Fibroblast of villous mesenchyme (primary cell): ENCODE data around the gene POFUT2. TPM values are rescaled to one million over a fixed set of nuclear protein-coding genes. Genes with fewer than 3 reads are reported as not detected.
"Not testable (repeated sequence)": the region's sequence is repeated elsewhere in the genome, so short reads cannot be mapped to it uniquely, and the experiment has no call there.

Source experiments
- DNase-seq: peaks from one replicate; pipeline ENCODE4 v3.0.0-alpha.2; 2010; ENCODE audit warnings: low read depth
- H3K4me3 ChIP-seq: 2 replicates; pipeline ENCODE4 v1.5.1; 2011; ENCODE audit warnings: low read depth, mild to moderate bottlenecking, low read length
- total RNA-seq: library from RNA; depleted of rRNA; stranded (reverse); fragments of >200 nt; gene quantifications from 2 replicates; pipeline ENCODE4 v1.2.3, GENCODE V29; 2012
- TF ChIP-seq, protein P1 (sequence below): IDR thresholded peaks from 2 replicates; pipeline ENCODE4 v1.5.1; 2012; ENCODE audit warnings: low read depth, mild to moderate bottlenecking, low read length; ENCODE audit not compliant: insufficient read depth

Gene POFUT2
- total RNA-seq, 1 donor = 60.0 TPM

DNA sequence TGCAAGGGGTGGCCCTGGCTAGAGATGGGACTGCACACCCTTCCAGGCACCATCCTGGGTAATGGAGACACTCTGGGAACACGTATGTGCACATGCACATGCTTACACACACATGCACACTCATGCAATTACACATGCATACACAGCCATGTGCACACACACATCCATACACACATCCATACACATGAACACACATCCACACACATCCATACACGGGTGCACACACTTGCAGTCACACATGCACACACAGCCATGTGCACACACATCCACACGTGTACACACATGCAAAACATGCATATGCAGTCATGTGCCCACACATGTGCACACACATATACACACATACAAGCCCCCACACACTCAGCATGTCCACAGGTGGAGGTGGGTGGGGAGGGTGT, 22.3 kb upstream of the POFUT2 start:
- no peak overlapping the region for H3K4me3 ChIP-seq
- TF ChIP-seq, protein P1, sequence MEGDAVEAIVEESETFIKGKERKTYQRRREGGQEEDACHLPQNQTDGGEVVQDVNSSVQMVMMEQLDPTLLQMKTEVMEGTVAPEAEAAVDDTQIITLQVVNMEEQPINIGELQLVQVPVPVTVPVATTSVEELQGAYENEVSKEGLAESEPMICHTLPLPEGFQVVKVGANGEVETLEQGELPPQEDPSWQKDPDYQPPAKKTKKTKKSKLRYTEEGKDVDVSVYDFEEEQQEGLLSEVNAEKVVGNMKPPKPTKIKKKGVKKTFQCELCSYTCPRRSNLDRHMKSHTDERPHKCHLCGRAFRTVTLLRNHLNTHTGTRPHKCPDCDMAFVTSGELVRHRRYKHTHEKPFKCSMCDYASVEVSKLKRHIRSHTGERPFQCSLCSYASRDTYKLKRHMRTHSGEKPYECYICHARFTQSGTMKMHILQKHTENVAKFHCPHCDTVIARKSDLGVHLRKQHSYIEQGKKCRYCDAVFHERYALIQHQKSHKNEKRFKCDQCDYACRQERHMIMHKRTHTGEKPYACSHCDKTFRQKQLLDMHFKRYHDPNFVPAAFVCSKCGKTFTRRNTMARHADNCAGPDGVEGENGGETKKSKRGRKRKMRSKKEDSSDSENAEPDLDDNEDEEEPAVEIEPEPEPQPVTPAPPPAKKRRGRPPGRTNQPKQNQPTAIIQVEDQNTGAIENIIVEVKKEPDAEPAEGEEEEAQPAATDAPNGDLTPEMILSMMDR = no peak
- DNase-seq = no peak

- TF ChIP-seq, protein P1 = peak; percentile 91
- H3K4me3 ChIP-seq = no peak overlapping the region
- peak; percentile 87 for DNase-seq
These were observed 21.6 kb upstream of the POFUT2 start for GRCh38 chr21:45309069-45309986.

DNA sequence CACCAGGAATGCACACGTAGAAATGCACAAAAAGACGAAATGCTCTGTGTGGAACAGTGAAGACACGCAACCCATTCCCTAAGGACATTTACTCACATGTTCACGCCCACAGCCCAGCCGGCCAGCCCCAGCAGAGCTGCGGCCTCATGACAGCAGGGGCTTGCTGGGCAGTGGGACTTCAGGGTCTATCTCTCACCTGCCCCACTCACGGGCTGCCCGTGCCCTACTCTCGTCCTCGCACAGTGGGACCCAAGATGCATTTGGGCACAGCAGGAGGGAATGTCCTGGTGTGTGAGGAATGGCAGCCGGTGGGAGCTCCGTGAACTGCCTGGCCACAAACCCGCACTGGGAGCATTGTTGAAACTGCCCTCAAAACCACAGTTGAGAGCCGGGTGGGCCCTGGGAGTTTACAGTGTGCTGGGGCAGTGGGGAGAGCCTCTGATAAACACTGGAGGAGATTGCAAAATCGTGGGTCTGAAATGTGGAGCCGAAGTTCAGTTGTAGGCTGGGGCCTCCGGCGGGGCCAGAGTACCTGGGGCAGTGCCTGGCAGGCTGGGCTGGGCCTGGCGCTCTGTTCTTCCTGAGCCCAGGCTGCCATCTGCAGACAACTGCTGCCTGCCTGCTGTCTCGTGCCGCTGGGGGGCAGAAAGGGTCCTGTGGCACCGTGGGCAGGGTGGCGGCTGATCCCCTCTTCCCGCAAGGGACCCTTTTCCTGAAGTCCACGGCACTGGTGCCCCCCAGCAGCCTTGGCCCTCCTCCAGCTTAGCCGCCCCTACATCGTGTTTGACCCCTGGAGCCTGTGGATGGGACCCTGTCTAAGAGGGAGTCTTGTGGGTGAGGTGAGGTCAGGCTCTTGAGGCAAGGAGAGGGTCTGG, 20.7 kb upstream of the POFUT2 start:
- TF ChIP-seq, protein P1 = no peak
- peak overlapping the region; percentile 17 for H3K4me3 ChIP-seq
- DNase-seq = peak; percentile 98

DNA sequence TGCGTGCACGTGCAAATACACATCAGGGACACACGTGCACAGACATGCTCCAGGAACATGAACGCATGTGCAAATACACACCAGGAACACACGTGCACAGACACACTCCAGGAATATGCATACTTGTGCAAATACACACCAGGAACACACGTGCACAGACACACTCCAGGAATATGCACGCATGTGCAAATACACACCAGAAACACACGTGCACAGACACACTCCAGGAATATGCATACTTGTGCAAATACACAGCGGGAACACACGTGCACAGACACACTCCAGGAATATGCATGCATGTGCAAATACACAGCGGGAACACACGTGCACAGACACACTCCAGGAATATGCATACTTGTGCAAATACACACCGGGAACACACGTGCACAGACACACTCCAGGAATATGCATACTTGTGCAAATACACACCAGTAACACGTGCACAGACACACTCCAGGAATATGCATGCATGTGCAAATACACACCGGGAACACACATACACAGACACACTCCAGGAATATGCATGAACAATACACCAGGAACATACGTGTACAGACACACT, 20.0 kb upstream of the POFUT2 start:
- not testable (repeated sequence) for DNase-seq
- peak overlapping the region; percentile 17 for H3K4me3 ChIP-seq

DNA sequence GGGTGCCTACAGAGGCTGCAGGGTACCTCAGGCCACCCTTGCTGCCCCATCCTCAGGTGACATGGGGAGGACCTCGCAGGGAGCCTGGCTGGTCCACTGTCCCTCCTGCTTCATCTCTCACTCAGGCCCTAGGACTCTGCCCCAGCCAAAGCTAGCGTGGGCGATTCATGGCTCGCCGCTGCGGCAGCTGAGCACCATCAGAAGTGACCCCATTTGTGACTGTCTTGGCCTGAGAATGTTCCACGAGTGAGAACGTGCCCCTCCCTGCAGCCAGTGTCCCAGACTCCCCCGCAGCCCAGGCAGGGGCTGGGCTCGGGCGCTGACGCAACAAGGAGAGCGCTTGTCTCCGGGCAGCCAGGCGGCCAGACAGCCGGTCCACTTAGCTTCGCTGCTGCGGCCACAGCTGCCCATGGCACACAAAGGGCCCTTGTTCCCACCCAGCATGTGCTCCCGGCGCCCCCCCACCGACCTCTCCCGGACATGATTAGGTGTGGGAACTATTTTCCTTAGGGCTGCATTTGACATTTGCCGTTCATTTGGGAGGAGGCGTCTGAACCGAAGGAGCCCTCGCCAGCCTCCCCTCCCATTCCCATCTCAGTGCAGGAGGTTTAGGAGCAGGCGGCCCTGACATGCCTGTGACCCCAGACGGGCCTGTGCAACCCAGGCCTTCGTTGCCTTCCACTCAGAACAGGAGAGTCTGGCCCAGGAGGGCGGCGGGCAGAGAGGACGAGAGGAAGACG, 19.3 kb upstream of the POFUT2 start:
- H3K4me3 ChIP-seq = no peak overlapping the region
- DNase-seq = peak; percentile 96
- TF ChIP-seq, protein P1 = no peak

GRCh38 chr21:45306453-45306831, 18.7 kb upstream of the POFUT2 start:
- TF ChIP-seq, protein P1 = no peak
- no peak overlapping the region for H3K4me3 ChIP-seq
- no peak for DNase-seq
